HG03571 (cell line): ENCODE measurements around the gene GPR162.
A peak's percentile ranks its signal among the peaks of the same experiment; 100 is the strongest.
"Not testable (repeated sequence)": the region's sequence is repeated elsewhere in the genome, so short reads cannot be mapped to it uniquely, and the experiment has no call there.

Experiments used
- ATAC-seq: cut with Tn5 transposase; IDR thresholded peaks from one replicate; pipeline ENCODE4 v1.9.1; 2021; ENCODE audit not compliant: unreplicated experiment

The GPR162 gene

DNA sequence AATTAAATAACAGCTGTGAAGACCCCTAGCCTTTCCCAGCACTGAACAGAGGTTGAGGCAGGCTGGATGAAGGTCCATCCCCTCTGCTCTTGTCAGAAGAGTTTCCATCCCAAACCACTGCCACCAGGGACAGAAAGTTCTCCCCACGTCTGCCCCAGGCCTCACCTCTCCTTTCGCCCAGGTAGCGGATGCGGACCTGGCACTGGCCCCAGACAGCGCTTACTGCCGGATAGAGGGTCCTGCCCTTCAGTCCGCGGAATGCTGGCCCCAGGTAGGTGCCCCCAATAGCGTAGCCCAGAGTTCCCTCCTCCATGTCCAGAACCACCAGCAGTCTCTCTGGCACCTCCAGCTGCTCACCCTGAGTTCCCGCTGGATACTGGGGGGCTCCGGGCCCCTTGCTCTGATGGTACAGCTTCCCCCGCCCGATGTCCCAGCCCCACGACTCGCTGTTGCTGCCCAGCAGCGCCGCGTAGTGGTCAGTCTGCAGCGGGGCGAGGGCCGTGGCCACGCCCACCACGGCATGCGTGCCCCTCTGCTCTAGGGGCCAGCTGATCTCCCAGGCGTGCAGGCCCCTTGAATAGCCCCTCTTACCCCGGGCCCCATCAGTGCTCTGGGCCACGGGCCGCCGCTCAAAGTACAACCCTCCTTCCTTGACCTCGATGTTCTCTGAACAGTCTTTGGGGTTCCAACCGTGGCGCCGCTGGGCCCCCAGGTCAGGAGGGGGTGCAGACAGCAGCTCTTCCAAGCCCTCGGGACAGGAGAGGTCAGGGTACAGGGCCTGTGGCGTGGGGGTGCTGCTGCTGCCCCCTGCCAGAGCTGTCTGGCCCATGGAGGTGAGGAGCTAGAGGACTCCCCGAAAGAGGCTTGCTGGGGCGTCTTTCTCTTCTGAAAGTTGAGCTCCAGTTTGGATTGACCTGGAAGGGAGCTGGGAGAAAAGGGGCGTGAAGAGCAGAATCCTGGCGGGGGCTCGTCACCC lies 50.7 kb downstream of the GPR162 start:
- no peak for ATAC-seq

DNA sequence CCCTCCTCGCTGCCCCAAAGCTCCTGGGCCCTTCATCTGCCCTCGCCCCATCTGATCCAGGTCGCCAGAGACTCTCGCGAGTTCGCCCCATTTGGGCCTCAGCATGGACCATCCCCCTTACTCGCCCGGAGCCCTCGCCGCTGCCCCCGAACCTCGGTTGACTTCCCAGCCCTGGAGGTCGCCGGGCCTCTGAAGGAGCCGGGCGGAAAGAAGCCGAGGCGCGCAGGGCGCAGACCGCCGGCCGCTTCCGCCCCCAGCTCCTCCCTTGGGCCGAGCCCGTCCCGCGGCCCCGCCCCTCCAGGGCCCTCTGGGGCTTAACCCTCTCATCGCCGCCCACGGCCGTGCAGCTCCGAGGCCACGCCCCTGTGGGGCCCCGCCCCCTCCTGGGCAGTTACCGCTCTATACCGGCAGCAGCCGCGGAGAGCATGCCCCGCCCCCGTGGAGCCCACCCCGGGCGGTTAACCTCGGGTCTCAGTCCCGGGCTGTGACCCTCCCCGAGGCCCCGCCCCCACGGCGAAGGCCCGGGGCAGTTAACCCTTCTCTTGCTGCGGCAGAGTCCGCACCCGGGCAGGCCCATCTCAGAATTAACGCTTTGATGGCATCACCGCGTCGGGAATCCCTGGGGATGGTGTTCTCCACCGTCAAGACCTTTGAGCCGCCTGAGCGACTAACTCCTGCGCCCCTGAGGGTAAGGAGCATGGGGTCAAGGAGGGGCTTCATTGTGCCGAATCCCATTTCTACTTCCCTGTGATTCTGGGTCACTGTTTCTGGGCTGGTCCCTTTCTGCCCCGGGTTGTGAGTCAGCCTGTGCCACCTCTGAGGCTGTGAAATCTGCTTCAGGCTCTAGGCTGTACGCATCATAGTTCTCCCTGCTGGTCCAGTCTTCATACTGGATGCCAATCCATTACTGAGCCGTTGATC lies 51.7 kb downstream of the GPR162 start, which contains the start of gene SPSB2:
SPSB2 (minus strand) TSS at position 210 of the 921 bp plus-strand sequence. CDS start 402 bp downstream, outside the sequence.
- ATAC-seq: peak; percentile 63

DNA sequence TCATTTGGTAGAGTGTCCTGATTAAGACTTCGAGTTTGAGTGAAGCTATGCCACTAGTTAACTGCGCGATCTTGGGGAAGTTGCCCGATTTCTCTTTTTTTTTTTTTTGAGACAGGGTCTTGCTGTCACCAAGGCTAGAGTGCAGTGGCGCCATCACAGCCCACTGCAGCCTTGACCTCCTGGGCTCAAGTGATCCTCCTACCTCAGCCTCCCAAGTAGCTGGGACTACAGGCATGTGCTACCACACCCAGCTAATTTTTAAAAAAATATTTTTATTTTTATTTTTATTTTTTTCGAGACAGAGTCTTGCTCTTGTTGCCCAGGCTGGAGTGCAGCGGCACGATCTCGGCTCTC lies 52.4 kb downstream of the GPR162 start:
- not testable (repeated sequence) for ATAC-seq
